Right lobe of liver (tissue), 6 donors: ENCODE results near the gene ANKRD24. TPM values are rescaled to one million over a fixed set of nuclear protein-coding genes. Genes with fewer than 3 reads are reported as not detected.

Source experiments
- ATAC-seq, 4 donors: fragments of 200-7000 bp; cut with Tn5 transposase; one replicate each; pipeline ENCODE4 v1.9.1; 2020; ENCODE audit warnings: mild to moderate bottlenecking in 4 of 4, moderate library complexity in 4 of 4
- DNase-seq, 3 donors: peaks; one replicate each; pipeline ENCODE4 v3.0.0-alpha.2; 2020
- H3K27ac ChIP-seq, 3 donors: fragments of 200-600 bp; one replicate each; pipeline ENCODE4 v1.8.0; 2022
- H3K27me3 ChIP-seq, 2 donors: fragments of 200-600 bp; one replicate each; pipeline ENCODE4 v1.8.0; 2022
- H3K36me3 ChIP-seq, 4 donors: fragments of 200-600 bp; sonication (generic) in 1 of 4; one replicate each; pipeline versions ENCODE4 v1.5.1 to v1.8.0; 2017 to 2022; ENCODE audit warnings: control low read depth in 1 of 4
- H3K4me1 ChIP-seq, 4 donors: fragments of 200-600 bp; sonication (generic) in 1 of 4; one replicate each; pipeline versions ENCODE4 v1.5.1 to v1.8.0; 2017 to 2022; ENCODE audit warnings: control low read depth in 1 of 4
- H3K4me3 ChIP-seq, 3 donors: fragments of 200-600 bp; one replicate each; pipeline ENCODE4 v1.8.0; 2022
- H3K9me3 ChIP-seq, 4 donors: fragments of 200-600 bp; sonication (generic) in 1 of 4; one replicate each; pipeline versions ENCODE4 v1.5.1 to v1.8.0; 2017 to 2022; ENCODE audit warnings: control low read depth in 1 of 4
- POLR2A ChIP-seq: fragments of 450-650 bp; IDR thresholded peaks from one replicate; pipeline ENCODE4 v1.6.1; 2017; ENCODE audit warnings: antibody characterized with exemption, mild to moderate bottlenecking
- WGBS: methylation state at CpG from one replicate; pipeline ENCODE4 v1.1.6; 2018; ENCODE audit warnings: low coverage, low lambda C conversion rate; ENCODE audit not compliant: insufficient coverage; ENCODE audit errors: missing lambda C conversion rate; 5-methylcytosine and 5-hydroxymethylcytosine counted together
- intact Hi-C, 2 donors: fragments of 100-400 bp; cut with DNase I; formaldehyde crosslinking; loops; one replicate each; pipeline versions ENCODE4 v1.11.2 to v1.14.1; 2022
- total RNA-seq, 6 experiments: library from RNA; depleted of rRNA in 2 of 6; stranded (reverse); fragments of >200 nt in 2 of 6; fragmentation: NEBNext Ultra II Directional in 3 of 6; extraction: Animal tissue kit (Norgen Biotek cat#: 25700) in 3 of 6; gene quantifications; one replicate each; pipeline versions ENCODE4 v1.1.0 to v1.2.4, GENCODE V29; 2016 to 2023
- TF ChIP-seq, protein P1 (sequence below), 4 donors: fragments of 200-600 bp in 3 of 4; fragments of 450-650 bp in 1 of 4; IDR thresholded peaks; one replicate each; pipeline versions ENCODE4 v1.5.1 to v1.8.0; 2016 to 2022; ENCODE audit warnings: antibody characterized with exemption in 4 of 4, mild to moderate bottlenecking in 2 of 4
- donor health status: DM: no; HTN: yes; CAD: no.
- donor health status: DM: no; HTN: no; CAD: no.
- donor health status: DM: no; HTN: no; CAD: no.
- donor health status: DM: no; HTN: yes; CAD: no.
- donor health status: DM: no; HTN: yes; CAD: no.

The ANKRD24 gene
- total RNA-seq, 6 experiments from 2014 or later = 1.2 to 4.8 (median 2.7) TPM

DNA sequence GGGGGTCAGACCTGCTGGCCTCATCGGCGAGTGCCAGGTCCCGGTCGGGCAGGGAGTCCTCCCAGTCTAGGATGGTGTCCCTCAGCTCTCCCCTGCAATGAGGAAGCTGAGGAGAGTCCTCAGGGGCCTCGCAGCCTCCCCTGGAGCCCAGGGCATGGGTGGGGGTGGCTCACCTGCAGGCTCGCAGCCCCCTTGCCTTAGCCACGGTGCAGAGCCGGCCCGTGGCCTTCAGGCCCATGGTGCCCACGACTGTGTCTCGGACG, 6.9 kb upstream of the ANKRD24 start:
- Histone ChIP-seq H3K9me3 (no peaks in the 10 kb centered on the region), H3K4me3 (no peak overlapping the region), H3K27me3 (no peaks in the 10 kb centered on the region), H3K27ac (no peak overlapping the region), H3K4me1 (peaks cover 0 to 7% (median 0%) of the 10 kb centered on the region in 4 donors), H3K36me3 (peaks cover 6 to 19% (median 10%) of the 10 kb centered on the region in 4 donors)
- ATAC-seq = no peak
- WGBS = no CpG with 5 or more reads among the region's 12 CpGs
- no peak for DNase-seq
- intact Hi-C loops = no loop called here
- TF ChIP-seq POLR2A = no peak
- TF ChIP-seq, protein P1, sequence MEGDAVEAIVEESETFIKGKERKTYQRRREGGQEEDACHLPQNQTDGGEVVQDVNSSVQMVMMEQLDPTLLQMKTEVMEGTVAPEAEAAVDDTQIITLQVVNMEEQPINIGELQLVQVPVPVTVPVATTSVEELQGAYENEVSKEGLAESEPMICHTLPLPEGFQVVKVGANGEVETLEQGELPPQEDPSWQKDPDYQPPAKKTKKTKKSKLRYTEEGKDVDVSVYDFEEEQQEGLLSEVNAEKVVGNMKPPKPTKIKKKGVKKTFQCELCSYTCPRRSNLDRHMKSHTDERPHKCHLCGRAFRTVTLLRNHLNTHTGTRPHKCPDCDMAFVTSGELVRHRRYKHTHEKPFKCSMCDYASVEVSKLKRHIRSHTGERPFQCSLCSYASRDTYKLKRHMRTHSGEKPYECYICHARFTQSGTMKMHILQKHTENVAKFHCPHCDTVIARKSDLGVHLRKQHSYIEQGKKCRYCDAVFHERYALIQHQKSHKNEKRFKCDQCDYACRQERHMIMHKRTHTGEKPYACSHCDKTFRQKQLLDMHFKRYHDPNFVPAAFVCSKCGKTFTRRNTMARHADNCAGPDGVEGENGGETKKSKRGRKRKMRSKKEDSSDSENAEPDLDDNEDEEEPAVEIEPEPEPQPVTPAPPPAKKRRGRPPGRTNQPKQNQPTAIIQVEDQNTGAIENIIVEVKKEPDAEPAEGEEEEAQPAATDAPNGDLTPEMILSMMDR (IDR thresholded peaks at IDR 0.05) = no peak

DNA sequence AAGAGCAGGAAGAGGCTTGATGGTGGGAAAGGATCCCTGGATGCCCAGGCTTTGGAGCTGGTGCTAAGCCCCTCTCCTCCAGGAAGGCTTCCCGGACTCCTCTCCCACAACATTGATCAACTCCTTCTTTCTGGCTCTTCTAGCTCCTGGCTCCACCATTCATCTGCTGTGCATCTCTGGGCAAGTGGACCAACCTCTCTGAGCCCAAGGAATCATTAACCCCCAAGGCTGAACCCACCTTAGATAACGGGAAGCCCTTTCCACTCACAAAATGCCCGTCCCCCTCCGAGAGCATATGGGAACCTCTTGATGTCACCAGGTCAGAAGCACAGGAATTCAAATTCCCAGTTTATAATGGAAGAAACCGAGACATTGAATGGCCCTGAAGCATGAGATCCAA, 5.3 kb upstream of the ANKRD24 start:
- Histone ChIP-seq H3K27ac (no peak overlapping the region), H3K4me1 (peaks cover 0 to 20% (median 4%) of the 10 kb centered on the region in 4 donors), H3K4me3 (no peak overlapping the region), H3K27me3 (no peaks in the 10 kb centered on the region), H3K36me3 (peaks cover 0 to 5% (median 0%) of the 10 kb centered on the region in 4 donors), H3K9me3 (no peaks in the 10 kb centered on the region)
- no peak for ATAC-seq
- intact Hi-C loops = no loop called here
- TF ChIP-seq POLR2A = no peak
- TF ChIP-seq, protein P1 (IDR thresholded peaks at IDR 0.05) = no peak
- WGBS = 96% methylated on average over 4 of the region's 5 CpGs
- no peak for DNase-seq

DNA sequence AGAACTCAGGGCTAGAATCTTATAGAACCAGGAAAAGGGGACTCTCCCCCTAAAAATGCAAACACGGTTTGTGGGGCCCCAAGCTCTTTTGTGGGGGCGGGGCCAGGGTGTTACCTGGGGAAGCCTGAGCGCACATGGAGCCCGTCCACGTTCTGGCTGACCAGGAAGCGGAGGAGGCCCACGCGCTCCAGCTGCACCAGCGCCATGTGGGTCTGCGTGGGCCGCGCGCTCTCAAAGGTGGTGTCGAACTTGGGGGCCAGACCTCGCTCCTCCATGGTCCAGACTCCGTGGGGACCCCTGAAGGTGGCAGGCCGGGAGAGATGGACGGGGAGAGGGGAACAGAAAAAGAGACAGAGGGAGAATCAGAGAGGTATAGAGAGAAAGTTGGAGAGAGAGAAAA, 3.5 kb upstream of the ANKRD24 start:
- TF ChIP-seq, protein P1 (IDR thresholded peaks at IDR 0.05) = no peak
- no peak for TF ChIP-seq POLR2A
- H3K27ac ChIP-seq = no peak overlapping the region
- WGBS = 92% methylated on average over 14 of the region's 18 CpGs
- H3K4me3 ChIP-seq = no peak overlapping the region
- ATAC-seq (no peak), DNase-seq (no peak)
- peaks cover 0 to 25% (median 4%) of the 10 kb centered on the region in 4 donors for H3K4me1 ChIP-seq
- peaks cover 0 to 5% (median 0%) of the 10 kb centered on the region in 4 donors for H3K36me3 ChIP-seq
- intact Hi-C loops = no loop called here
- no peaks in the 10 kb centered on the region for H3K9me3 ChIP-seq
- H3K27me3 ChIP-seq = no peaks in the 10 kb centered on the region

DNA sequence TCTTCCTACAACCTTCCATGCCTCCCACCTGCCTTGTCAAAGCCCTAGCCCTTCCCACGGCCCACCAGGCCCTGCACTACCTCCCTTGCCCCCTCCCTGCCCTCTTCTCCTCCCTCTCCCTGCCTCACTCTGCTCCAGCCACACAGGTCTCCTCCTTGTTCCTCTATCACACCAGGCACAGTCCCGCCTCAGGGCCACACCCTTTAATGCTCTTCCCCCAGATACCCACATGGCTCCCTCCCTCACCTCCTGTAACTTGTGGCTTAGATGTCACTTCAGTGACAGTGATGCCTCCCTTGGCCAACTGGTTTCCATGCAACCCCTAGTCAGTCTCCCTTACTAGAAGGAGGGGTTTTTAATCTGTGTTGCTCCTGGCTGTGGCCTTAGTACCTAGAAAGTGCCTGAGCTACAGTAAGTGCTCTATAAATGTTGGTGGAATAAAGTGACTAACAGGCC, 1.4 kb upstream of the ANKRD24 start:
- ATAC-seq (no peak), DNase-seq (no peak)
- H3K4me3 ChIP-seq = no peak overlapping the region
- H3K36me3 ChIP-seq = peaks cover 0 to 5% (median 0%) of the 10 kb centered on the region in 4 donors
- no peaks in the 10 kb centered on the region for H3K9me3 ChIP-seq
- no peak overlapping the region for H3K27ac ChIP-seq
- no peaks in the 10 kb centered on the region for H3K27me3 ChIP-seq
- peaks cover 0 to 25% (median 4%) of the 10 kb centered on the region in 4 donors for H3K4me1 ChIP-seq
- intact Hi-C loops = no loop called here
- WGBS = 83% methylated on average over 1 of the region's 2 CpGs
- TF ChIP-seq POLR2A = no peak
- TF ChIP-seq, protein P1 (IDR thresholded peaks at IDR 0.05) = no peak
